ENCODE data around the gene EEF2K. TPM values are rescaled to one million over a fixed set of nuclear protein-coding genes. Genes with fewer than 3 reads are reported as not detected.

Gene EEF2K
- polyA plus RNA-seq, 3 donors from 2014 or later = 1.1 to 3.2 TPM; not detected in 1

DNA sequence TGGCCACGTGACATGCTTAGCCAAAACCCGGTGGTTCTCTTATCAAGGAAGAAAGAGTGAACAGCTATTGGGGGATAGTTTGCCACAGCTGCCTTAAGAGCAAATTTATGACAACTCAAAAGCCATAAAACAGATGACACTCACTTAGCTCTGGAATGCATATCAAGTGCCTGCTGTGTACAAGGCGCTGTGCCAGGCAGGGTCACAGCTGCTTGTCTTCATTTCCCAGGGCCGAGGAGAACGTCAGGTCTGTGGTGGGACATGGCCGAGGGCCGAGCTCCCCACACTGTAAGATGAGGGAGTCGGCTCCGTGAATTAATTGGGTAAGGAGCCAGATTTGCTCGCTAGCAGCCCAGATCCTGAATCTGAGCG is 14.0 kb downstream of the EEF2K start:
- peaks cover 0 to 2% of the 10 kb centered on the region in 2 donors for H3K4me1 Mint-ChIP-seq
- no peak for DNase-seq
- H3K27me3 Mint-ChIP-seq (ENCODE audit: low read depth in 3 of 3) = peaks cover 0 to 2% (median 0%) of the 10 kb centered on the region in 3 donors
- no peaks in the 10 kb centered on the region for H3K9me3 Mint-ChIP-seq
- no peak overlapping the region for H3K4me3 Mint-ChIP-seq
- peaks cover 2 to 4% (median 3%) of the 10 kb centered on the region in 3 donors for H3K36me3 Mint-ChIP-seq
- H3K27ac Mint-ChIP-seq = no peak overlapping the region

DNA sequence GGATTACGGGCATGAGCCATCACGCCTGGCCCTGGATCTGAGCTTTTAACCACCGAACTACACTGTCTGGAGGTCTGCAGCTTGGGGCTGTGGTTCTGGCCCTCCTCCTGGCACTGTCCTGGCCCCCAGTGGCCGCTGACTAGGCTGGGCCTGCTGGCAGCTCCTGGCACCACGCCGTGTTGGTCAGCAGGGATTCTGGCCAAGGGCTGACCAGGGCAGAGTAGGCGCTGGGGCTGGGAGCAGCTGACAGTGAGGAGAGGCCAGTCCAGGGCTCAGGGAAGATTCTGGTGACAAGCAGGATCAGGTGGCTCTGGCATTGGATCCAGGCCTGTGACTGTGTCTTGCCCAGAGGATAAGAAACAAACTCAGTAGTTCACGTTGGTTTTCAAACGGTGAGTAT is 14.6 kb downstream of the EEF2K start:
- Mint-ChIP-seq H3K27ac (peak overlapping the region in 2 of 6 donors; percentile 22 to 39), H3K9me3 (no peaks in the 10 kb centered on the region), H3K27me3 (ENCODE audit: low read depth in 3 of 3) (no peaks in the 10 kb centered on the region), H3K4me1 (peaks cover 0 to under 1% of the 10 kb centered on the region in 2 donors), H3K36me3 (peaks cover 0 to 4% (median 4%) of the 10 kb centered on the region in 3 donors), H3K4me3 (no peak overlapping the region)
- no peak for DNase-seq

DNA sequence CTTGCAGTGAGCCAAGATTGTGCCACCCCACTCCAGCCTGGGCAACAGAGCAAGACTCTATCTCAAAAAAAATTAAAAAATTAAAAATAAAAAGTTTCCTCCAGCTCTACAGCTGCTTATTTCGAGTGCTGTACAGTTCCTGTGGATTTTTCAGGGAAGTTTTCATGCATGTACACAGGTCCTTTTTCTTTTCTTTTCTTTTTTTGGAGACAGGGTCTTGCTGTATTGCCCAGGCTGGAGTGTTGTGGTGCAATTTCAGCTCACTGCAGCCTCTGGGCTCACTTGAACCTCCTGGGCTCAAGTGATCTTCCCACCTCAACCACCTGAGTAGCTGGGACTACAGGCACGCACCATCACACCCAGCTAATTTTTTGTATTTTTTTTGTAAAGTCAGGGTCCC is 15.9 kb downstream of the EEF2K start:
- Mint-ChIP-seq H3K27ac (no peak overlapping the region), H3K9me3 (no peaks in the 10 kb centered on the region), H3K36me3 (peaks cover 0 to 4% (median 0%) of the 10 kb centered on the region in 3 donors)

DNA sequence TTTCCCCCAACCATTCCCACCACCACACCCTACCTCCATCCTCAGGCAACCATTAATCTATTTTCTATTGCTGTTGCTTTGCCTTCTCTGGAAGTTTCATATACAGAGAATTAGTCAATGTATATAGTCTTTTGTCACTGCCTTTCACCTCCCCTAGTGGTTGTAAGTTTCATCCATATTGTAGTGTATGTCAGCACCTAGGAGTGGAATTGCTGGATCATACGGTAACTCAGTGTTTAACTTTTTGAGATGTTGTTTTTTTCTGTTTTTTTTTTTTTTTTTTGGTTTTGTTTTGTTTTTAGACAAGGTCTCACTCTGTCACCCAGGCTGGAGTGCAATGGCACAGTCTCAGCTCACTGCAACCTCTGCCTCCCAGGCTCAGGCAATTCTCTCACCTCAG is 16.9 kb downstream of the EEF2K start:
- no peaks in the 10 kb centered on the region for H3K27me3 Mint-ChIP-seq (ENCODE audit: low read depth in 3 of 3)
- H3K4me1 Mint-ChIP-seq = no peaks in the 10 kb centered on the region
- H3K36me3 Mint-ChIP-seq = peaks cover 0 to 4% (median 0%) of the 10 kb centered on the region in 3 donors
- no peak for DNase-seq
- H3K27ac Mint-ChIP-seq = no peak overlapping the region
- H3K9me3 Mint-ChIP-seq = no peaks in the 10 kb centered on the region
- no peak overlapping the region for H3K4me3 Mint-ChIP-seq

More for the DNA sequence above, 15.9 kb downstream of the EEF2K start:
- Mint-ChIP-seq H3K27me3 (ENCODE audit: low read depth in 3 of 3) (no peaks in the 10 kb centered on the region), H3K4me1 (no peaks in the 10 kb centered on the region), H3K4me3 (no peak overlapping the region)
- no peak for DNase-seq

DNA sequence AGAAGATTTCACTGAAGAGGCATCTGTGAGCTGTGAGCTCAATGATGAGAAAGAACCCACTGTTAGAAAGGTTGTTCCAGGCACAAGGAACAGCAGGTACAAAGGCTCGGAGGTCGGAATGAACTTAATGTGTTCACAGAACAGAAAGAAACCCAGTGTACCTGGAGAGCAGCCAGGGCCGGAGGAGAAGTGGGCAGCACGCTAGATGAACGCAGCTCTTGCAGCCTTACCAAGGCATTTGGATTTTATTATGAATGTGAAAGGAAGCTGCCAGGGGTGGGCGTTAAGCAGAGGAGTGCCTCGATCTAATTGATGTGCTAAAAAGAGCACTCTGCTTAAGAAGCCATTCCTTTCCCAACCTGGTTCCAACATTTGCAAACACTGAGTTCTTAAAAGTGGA is 19.0 kb downstream of the EEF2K start:
- H3K27me3 Mint-ChIP-seq (ENCODE audit: low read depth in 3 of 3) = no peaks in the 10 kb centered on the region
- H3K9me3 Mint-ChIP-seq = no peaks in the 10 kb centered on the region
- no peak overlapping the region for H3K4me3 Mint-ChIP-seq
- H3K4me1 Mint-ChIP-seq = no peaks in the 10 kb centered on the region
- H3K27ac Mint-ChIP-seq = peak overlapping the region in 1 of 6 donors; percentile 40
- DNase-seq = no peak
- H3K36me3 Mint-ChIP-seq = peaks cover 0 to 8% (median 6%) of the 10 kb centered on the region in 3 donors

DNA sequence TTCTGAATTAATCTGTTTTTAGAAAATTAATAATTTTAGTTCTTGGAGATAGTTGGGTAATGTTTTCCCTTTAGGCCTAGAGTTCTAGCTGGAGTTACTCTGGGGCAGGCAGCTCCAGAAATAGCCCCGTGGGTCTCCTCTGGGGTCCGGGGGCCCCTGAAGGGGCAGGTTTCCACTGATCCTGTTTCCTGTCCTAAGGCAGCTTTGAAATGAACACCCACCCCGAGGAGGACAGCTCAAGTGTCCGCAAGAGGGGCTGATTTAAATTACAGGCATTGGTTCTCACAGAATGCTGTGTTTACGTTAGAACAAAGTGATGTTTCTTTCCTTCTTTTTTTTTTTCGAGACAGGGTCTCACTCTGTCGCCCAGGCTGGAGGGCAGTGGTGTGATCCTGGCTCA is 23.8 kb downstream of the EEF2K start:
- Mint-ChIP-seq H3K9me3 (no peaks in the 10 kb centered on the region), H3K27ac (no peak overlapping the region), H3K27me3 (ENCODE audit: low read depth in 3 of 3) (no peaks in the 10 kb centered on the region), H3K4me1 (no peaks in the 10 kb centered on the region), H3K36me3 (peaks cover 0 to 15% (median 6%) of the 10 kb centered on the region in 3 donors), H3K4me3 (no peak overlapping the region)
- DNase-seq = no peak

DNA sequence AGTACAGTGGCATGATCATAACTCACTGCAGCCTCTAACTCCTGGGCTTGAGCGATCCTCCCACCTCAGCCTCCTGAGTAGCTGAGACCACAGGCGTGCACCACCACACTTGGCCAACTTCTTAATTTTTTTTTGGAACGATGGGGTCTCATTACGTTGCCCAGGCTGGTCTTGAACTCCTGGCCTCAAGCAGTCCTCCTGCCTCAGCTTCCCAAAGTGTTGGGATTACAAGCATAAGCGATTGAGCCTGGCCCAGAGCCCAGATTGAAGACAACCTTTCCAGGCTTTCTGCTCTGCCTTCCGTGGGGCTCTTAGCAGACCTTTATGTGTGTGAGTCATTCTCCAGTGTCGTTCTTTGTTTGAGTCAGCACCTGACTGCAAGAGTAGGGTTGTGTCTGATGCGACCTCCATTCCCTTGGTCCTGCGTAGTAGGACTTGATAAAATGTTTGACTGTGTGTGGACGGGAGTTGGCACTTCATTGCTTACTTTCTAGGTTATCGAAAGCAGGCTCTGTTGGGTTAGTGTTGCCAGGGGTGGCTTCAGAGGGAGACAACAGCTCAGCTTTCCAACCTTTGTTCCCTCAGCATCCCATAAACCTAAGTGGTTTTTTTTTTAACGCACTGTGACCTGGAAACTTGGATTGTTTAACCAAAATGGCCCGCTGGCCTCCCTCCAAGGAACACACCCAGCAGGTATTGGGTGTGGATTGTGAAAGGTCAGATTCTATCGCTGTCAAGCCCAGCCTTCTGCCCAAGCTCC is 26.4 kb downstream of the EEF2K start:
- Mint-ChIP-seq H3K4me3 (no peak overlapping the region), H3K36me3 (peaks cover 4 to 15% (median 5%) of the 10 kb centered on the region in 3 donors)

DNA sequence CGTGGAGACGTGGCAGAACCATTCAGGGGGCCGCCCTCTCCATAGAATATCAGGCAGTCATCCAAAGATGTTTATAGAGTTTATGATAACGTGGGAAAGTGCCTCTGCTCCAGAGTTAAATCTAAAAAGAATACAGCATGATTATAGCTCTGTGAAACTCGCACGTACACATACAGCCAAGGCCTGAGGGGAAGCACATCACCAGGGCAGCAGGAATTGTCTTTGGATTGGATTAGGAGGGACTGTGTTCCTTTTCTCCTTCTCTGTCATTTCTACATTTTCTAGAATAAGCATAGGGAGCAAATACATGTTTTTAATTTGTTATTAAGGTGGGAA is 26.9 kb downstream of the EEF2K start:
- Mint-ChIP-seq H3K9me3 (no peaks in the 10 kb centered on the region), H3K27ac (no peak overlapping the region), H3K36me3 (peaks cover 4 to 15% (median 5%) of the 10 kb centered on the region in 3 donors), H3K4me3 (no peak overlapping the region), H3K27me3 (ENCODE audit: low read depth in 3 of 3) (no peaks in the 10 kb centered on the region), H3K4me1 (no peaks in the 10 kb centered on the region)
- no peak for DNase-seq

More for the DNA sequence above, 26.4 kb downstream of the EEF2K start:
- H3K27ac Mint-ChIP-seq = no peak overlapping the region
- H3K4me1 Mint-ChIP-seq = no peaks in the 10 kb centered on the region
- no peaks in the 10 kb centered on the region for H3K27me3 Mint-ChIP-seq (ENCODE audit: low read depth in 3 of 3)
- no peaks in the 10 kb centered on the region for H3K9me3 Mint-ChIP-seq
- DNase-seq = no peak

DNA sequence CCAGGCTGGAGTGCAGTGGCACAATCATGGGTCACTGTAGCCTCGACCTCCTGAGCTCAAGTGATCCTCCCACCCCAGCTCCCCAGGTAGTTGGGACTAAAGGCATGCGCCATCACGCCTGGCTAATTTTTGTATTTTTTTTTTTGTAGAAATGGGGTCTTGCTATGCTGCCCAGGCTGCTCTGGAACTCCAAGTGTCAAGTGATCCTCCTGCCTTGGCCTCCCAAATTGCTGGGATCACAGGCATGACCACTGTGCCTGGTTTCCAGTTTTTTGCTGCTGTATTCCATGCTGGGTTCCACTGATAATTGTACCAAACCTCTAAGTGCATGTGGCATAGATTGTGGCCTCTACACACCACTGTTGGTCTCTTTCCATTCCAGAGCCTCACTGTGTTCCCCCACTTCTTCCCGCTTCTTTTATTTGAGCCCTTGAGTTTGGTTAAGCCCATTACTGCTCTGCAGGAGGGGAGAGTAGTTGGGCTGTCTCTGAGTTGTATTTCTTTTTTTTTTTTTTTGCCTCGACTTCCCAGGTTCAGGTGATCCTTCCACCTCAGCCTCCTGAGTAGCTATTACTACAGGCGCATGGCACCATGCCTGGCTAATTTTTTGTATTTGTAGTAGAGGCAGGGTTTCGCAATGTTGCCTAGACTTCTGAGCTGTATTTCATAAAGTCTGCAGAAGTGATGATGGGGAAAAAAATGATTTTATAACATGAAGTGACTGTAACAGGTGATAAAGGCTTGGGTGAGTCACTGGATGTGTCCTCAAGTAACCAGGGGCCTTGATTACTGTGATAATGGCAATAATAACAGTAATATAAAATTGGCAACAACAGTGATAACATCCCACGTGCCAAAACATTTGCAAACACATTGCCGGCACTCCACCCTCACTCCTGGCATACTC is 30.0 kb downstream of the EEF2K start:
- Mint-ChIP-seq H3K36me3 (peaks cover 0 to 5% (median 4%) of the 10 kb centered on the region in 3 donors), H3K27ac (no peak overlapping the region), H3K27me3 (ENCODE audit: low read depth in 3 of 3) (peaks cover 0 to 2% (median 0%) of the 10 kb centered on the region in 3 donors), H3K4me3 (no peak overlapping the region), H3K9me3 (no peaks in the 10 kb centered on the region), H3K4me1 (peaks cover 22 to 28% of the 10 kb centered on the region in 2 donors)
- DNase-seq = no peak

DNA sequence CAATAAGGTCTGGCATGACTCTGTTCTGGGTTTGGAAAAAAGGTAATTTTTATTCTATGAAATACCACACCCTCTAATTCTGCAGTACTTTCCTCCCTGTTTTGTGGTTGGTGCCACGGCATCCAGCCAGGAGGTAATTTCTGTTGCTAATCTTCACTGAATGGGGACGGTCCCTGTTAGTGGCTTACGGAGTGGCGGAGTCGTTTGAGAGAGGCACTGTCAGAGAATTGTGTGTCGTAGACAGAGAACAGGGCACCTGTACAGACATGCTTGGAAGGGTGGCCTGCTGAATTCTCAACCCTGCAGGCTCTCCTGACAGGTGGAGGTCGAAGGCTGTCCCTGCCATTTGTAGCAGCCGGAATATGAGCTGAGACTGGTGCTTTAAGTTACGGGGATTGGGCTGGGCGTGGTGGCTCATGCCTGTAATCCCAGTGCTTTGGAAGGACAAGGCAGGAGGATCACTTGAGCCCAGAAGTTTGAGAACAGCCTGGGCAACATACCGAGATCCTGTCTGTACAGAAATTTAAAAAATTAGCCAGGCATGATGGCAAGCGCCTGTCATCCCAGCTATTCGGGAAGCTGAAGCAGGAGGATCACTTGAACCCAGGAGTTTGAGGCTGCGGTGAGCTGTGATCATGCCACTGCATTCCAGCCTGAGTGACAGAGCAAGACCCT is 33.2 kb downstream of the EEF2K start:
- H3K4me1 Mint-ChIP-seq = peaks cover 25 to 36% of the 10 kb centered on the region in 2 donors
- H3K9me3 Mint-ChIP-seq = no peaks in the 10 kb centered on the region
- H3K27ac Mint-ChIP-seq = peak overlapping the region; percentile 78 to 95 (median 91)
- DNase-seq = no peak
- H3K27me3 Mint-ChIP-seq (ENCODE audit: low read depth in 3 of 3) = peaks cover 0 to 2% (median 1%) of the 10 kb centered on the region in 3 donors
- H3K36me3 Mint-ChIP-seq = peaks cover 0 to 5% (median 0%) of the 10 kb centered on the region in 3 donors
- H3K4me3 Mint-ChIP-seq = no peak overlapping the region

DNA sequence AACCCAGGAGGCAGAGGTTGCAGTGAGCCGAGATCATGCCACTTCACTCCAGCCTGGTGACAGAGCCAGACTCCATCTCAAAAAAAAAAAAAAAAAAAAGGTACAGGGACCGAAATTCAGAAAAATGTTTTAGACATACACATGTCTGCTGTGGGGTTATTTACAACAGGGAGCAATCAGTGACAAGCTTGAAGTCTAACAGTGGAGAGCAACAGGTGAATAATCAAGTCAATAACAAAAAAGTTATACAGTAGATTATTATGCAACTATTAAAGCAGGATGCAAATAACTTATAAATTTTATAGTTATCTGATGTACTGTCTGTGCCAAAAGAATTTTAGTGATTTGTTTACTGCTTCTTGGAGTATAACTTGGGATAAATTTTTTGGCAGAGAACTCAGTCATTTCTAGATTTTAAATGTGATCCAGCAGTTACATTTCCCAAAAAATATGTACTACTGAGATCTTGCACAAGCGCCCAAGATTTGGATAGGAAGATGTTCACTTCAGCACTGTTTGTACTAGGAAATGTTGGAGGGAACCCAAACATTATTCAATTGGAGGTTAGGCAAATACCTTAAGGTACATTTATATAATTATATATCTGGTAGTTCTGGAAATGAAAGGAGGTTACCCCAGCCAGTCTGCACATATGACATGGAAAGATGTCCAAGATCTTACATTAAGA is 34.1 kb downstream of the EEF2K start:
- peaks cover 0 to 5% (median 0%) of the 10 kb centered on the region in 3 donors for H3K36me3 Mint-ChIP-seq
- no peaks in the 10 kb centered on the region for H3K9me3 Mint-ChIP-seq
- peaks cover 0 to 2% (median 1%) of the 10 kb centered on the region in 3 donors for H3K27me3 Mint-ChIP-seq (ENCODE audit: low read depth in 3 of 3)
- H3K27ac Mint-ChIP-seq = peak overlapping the region; percentile 59 to 95 (median 93)
- peak overlapping the region in 3 of 5 donors; percentile 64 to 81 (median 79) for H3K4me3 Mint-ChIP-seq
- H3K4me1 Mint-ChIP-seq = peaks cover 25 to 36% of the 10 kb centered on the region in 2 donors
- no peak for DNase-seq

DNA sequence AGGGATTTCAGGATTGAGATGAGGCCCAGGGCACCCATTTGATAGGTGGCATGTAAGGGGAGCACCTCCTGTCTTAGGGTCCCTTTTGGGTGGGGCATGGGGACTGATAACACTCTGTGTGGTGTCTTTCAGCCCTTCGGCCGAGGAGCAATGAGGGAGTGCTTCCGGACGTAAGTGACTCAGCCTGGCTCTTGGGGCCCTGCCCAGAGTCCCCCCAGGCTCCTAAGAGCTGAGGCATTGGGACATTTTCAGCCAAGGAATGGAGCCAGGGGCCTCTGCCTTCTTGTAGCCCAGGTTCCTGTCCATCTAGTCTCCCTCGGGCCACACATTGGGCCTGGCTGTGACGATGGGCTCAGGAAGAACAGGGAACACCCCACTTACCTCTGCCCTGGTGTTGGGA is 44.4 kb downstream of the EEF2K start:
- Mint-ChIP-seq H3K27me3 (ENCODE audit: low read depth in 3 of 3) (peaks cover 0 to 3% (median 0%) of the 10 kb centered on the region in 3 donors), H3K4me3 (no peak overlapping the region), H3K9me3 (no peaks in the 10 kb centered on the region), H3K4me1 (peaks cover 17 to 20% of the 10 kb centered on the region in 2 donors), H3K27ac (peak overlapping the region in 1 of 6 donors; percentile 40), H3K36me3 (peaks cover 10 to 20% (median 12%) of the 10 kb centered on the region in 3 donors)
- DNase-seq = no peak

DNA sequence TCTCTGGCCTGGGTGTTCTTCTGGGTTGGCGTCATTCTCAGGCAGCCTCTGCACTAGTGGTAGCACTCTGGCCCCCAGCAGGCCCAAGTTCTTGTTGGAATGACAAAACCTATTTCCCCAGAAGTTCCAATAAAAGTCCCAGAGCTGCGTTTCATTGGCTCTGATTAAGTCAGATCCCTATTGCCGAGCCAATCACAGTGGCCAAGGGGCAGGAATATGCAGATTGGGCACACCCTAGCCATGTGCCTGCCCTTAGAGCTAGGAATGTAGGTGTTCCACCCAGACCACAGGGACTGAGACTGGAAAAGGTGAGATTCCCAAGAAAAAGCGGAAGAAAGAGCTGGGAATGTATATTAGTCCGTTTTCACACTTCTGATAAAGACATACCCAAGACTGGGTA is 46.2 kb downstream of the EEF2K start:
- H3K9me3 Mint-ChIP-seq = no peaks in the 10 kb centered on the region
- peak overlapping the region in 2 of 5 donors; percentile 4 to 64 for H3K4me3 Mint-ChIP-seq
- peaks cover 12 to 26% (median 15%) of the 10 kb centered on the region in 3 donors for H3K36me3 Mint-ChIP-seq
- H3K4me1 Mint-ChIP-seq = peaks cover 17 to 20% of the 10 kb centered on the region in 2 donors
- H3K27me3 Mint-ChIP-seq (ENCODE audit: low read depth in 3 of 3) = peaks cover 0 to 3% (median 0%) of the 10 kb centered on the region in 3 donors
- no peak for DNase-seq
- peak overlapping the region in 3 of 6 donors; percentile 23 to 67 (median 64) for H3K27ac Mint-ChIP-seq

All from immature natural killer cell (primary cell).